GM21515 (cell line): ENCODE results near the gene STC2.
"Not testable (repeated sequence)": the region's sequence is repeated elsewhere in the genome, so short reads cannot be mapped to it uniquely, and the experiment has no call there.

Experiments used
- ATAC-seq: cut with Tn5 transposase; IDR thresholded peaks from one replicate; pipeline ENCODE4 v1.9.1; 2021; ENCODE audit not compliant: unreplicated experiment

STC2 gene, protein sequence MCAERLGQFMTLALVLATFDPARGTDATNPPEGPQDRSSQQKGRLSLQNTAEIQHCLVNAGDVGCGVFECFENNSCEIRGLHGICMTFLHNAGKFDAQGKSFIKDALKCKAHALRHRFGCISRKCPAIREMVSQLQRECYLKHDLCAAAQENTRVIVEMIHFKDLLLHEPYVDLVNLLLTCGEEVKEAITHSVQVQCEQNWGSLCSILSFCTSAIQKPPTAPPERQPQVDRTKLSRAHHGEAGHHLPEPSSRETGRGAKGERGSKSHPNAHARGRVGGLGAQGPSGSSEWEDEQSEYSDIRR

DNA sequence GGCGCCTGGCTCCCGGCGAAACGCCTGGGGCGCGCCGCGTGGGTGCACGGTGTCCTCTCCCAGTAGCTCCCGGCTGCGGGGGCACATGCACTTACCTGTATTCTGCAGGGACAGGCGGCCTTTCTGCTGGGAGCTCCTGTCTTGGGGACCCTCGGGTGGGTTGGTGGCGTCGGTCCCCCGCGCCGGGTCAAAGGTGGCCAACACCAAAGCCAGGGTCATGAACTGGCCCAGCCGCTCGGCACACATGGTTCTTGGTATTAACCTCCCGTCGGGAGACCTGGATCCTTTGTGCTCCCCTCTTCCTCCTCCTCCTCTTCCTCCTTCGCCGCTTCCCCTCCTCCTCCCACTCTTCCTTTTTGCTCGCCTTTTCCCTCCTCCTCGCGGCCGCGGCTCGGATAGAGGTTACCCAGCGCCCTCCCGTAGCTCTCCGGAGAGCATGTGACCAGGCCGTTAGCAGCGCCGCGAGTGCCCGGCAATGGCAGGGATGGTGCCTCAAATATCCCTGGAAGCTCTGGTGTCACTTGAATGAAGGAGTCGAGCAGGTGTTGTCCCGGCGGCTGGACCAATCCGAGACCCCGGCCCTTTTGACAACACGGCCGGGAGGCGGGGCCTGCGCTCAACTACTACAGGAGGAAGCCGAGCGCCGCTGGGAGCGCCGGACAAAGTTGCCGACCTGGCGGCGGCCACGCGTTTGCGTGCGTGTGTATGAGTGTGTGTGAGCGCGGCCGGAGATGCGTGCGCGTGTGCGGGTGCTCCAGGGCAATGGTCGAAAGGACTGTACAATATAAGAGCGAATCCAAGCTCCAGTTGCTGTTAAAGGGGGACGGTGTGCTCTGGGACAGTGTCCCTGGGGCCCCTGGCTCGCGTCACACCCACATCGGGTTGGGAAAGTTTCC is at the start of gene STC2:
TSS of gene STC2 (minus strand) at position 467 of the 896 bp plus-strand sequence. CDS start at position 246, 221 bp downstream.
- ATAC-seq: peak; percentile 43

- no peak for ATAC-seq
These were observed 43.2 kb upstream of the STC2 start for GRCh38 chr5:173371400-173371799.

DNA sequence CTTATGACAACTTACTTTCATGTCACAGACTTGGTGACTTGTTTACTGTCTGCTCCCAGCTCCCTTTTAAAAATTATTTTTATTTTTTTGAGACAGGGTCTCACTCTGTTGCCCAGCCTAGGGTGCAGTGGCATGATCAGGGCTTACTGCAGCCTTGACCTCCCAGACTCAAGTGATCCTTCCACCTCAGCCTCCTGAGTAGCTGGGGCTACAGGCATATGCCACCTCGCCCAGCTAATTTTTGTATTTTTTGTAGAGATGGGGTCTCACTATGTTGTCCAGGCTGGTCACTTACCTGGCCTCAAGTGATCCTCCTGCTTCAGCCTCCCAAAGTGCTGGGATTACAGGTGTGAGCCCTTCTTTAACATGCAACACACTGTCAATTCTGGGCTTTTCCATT is 35.2 kb upstream of the STC2 start:
- ATAC-seq: not testable (repeated sequence)

DNA sequence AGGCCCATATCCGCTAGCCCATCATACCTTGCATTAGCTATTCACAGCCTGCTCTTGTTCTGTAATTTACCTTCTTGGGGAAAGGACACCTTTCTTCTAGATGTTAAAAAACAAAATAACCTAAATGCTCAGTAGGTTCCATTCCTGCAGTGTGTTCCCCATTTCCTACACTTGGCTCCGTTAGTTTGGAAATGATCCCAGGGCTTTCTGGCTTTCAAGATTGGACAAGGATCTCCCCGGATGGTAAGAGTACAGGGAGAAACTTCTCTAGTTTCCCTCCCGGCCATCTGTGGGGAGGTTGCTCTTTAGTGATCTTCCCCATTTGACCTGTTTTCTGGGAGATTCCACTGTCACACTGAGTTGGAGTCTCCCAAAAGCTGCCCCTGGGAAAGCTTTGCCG is 27.3 kb upstream of the STC2 start:
- ATAC-seq: no peak

DNA sequence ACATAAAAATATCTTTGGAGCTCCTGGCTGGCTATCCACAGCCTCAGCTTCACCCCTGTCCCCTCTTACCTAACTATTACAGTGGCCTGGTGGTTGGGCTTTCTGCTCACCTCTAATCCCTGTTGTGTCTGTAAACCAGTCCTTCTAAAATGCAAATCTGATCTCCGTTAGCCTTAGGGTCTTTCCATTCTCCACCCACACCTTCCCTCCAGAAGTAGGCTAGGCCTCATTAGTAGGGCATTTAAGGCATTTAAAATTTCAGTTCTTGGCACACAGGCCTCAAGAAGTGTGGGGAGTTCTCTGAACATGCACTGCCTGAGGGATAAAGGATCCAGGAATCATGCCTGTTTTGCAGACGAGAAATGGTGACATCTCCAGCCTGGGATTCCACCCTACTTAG is 26.4 kb upstream of the STC2 start:
- ATAC-seq: no peak

GRCh38 chr5:173352366-173353349 is 24.4 kb upstream of the STC2 start:
- ATAC-seq: no peak

- no peak for ATAC-seq
These were observed 14.9 kb upstream of the STC2 start for GRCh38 chr5:173342813-173343755.

DNA sequence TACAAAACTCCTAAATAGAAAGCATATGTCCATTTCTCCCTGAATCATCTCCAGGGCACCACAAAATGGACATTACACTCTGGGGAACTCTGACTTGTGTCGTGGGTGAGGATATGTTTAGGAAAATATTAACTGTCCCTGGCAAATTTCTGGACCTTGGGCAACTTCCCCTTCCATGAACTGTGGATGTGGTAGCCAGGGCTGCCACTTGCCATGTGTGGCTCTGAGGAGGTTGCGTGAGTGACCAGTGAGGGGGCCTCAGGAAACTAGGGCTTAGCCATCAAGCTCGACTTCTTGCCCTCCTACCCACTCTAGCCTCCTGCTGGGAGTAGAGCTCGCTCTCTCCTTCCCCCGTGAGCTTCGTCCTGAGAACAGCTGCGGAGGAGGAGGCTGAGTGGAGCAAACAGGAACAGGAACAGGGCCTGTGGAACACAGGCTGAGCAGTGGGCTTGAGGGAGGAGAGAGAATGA is 13.8 kb upstream of the STC2 start:
- no peak for ATAC-seq

DNA sequence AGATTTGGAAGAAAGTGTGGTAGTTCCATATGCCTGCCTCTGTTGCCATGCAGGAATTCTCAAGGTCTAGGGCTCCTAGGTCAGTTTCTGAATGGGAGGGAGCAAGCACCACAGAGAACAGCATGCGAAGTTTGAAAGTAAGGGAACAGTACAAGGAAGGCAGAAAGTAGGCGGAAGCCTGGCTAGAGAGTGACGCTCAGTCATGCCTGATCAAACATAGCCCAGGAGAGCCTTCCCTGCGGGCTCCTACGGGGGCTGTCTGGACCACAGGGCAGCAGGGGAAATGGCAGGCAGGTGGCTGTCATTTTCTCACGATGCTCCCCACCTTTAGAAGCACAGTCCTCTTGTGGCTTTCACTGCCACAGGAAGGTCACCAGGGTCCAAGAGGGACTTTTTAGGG is 12.8 kb upstream of the STC2 start:
- no peak for ATAC-seq

DNA sequence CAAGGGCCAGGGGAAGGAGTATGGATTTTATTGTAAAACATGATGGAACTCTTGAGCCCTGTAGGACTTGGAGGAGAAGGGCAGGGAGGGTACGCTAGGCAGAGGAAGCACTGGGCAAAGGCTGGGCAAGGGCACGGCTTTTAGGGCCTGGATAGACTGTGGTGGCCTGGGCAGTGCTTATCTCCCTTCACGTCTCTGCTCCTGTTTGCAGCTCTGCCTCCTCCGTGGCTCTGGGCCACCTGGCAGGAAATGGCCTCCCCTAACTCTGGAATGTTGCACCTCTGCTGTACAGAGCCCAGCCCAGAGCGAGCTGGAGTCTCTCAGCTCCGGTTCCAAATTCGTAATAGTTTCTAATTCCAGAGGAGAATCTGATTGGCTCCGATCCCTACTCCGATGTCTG is 12.2 kb upstream of the STC2 start:
- no peak for ATAC-seq

- ATAC-seq: no peak
These were observed 11.1 kb upstream of the STC2 start for GRCh38 chr5:173339286-173339685.

DNA sequence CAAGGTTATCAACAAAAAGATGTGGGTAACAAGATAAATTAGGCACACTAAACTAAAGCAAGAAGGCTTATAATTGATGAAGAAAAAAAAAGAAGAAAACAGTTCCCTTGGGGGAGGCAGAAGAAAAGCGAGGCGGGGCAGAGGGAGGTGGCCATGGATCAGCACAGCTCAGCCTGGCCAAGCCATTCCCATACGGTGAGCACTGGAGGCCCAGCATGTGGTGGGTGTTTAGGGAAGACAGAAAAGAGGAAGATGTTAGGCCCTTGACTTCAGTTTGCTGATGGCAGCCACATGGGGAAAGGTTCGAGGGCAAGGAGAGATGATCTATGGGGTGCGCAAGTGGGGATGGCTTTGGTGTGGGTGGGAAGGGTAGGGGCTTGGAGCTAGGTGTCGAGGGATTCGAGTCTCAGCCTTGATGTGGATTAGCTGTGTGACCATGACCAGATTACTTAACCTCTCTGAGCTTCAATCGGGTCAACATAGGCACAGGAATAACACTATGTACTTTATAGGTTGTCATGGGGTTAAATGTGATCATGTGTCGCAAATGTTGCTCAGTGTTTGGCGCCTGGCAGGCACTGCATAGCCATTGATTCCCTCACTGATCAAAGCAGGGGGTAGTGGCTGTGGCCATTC is 10.3 kb upstream of the STC2 start:
- ATAC-seq: no peak

DNA sequence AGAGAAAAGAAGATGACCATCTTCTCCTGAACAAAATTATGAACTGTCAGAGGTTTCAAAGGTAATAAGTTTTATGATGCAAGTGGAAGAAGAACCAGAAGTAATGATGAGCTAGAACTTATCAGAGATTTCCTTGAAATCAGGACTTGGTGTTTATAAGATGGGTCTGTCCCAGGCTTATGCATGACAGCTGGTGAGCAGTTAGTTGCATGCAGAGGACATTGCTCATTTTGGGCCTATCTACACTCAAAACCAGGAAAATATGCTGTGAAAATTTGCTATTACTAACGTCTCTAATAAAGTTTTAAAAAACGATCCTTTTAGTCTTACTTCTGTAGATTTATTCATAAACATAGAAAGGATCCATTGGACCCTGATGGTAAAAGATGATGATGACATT is 6.6 kb upstream of the STC2 start:
- ATAC-seq: no peak

DNA sequence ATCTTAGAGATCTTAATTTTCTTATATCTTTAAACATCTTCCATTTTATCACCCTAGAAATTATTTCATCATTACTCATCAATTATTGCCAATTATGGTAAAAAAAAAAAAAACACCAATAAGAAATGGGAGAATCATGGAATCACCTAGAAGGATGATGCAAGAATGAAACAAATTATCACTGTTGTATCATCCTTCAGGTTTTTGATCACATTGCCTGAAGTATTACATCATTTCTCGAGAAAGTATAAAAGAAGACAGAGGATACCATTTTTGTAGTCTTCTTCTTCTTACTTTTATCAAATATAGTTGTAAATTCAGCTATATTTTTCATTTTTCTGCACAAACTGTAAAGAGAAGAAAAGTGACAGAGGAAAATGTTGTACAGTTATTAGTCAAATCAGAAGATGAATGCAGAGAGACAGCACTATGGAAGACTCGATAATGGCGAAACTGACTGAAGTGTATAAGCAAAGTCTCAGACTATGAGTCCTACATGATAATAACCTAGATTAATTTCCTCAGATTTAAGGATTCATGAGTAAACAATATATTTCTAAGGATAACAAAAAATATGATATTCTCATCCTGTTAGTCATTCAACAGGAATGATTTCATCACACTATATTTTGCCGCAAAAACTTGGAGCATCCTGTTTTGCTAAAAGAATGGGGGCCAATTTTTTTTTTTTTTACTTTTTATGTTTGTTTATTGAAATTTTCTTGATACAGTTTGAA is 5.9 kb upstream of the STC2 start:
- ATAC-seq: no peak

DNA sequence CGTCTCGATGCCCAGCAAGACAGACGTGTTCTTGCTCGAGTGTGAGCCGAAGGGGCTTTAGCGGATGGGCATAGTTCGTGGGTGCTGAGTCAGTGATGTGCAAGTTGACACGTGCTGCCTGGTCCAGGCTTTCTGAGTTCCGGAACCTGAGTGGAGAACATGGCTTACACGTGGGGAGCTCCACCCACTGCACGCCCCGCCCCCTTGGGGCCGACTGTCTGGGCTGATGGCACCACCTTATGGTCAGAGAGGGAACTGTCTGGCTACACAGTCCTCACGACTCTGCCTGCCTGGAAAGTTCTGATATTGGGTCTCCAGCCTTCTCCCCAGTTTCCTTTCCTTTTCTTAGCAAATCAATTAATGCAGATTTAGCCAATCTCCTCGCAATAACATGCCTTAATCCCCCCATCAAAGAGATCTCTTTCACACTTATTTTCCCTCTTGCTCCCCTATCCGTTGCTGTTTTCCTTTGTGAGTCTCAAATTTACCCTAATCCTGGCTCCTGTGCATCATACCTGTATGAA is 3.8 kb upstream of the STC2 start:
- peak; percentile 74 for ATAC-seq

GRCh38 chr5:173331287-173331686 is 3.1 kb upstream of the STC2 start:
- no peak for ATAC-seq

DNA sequence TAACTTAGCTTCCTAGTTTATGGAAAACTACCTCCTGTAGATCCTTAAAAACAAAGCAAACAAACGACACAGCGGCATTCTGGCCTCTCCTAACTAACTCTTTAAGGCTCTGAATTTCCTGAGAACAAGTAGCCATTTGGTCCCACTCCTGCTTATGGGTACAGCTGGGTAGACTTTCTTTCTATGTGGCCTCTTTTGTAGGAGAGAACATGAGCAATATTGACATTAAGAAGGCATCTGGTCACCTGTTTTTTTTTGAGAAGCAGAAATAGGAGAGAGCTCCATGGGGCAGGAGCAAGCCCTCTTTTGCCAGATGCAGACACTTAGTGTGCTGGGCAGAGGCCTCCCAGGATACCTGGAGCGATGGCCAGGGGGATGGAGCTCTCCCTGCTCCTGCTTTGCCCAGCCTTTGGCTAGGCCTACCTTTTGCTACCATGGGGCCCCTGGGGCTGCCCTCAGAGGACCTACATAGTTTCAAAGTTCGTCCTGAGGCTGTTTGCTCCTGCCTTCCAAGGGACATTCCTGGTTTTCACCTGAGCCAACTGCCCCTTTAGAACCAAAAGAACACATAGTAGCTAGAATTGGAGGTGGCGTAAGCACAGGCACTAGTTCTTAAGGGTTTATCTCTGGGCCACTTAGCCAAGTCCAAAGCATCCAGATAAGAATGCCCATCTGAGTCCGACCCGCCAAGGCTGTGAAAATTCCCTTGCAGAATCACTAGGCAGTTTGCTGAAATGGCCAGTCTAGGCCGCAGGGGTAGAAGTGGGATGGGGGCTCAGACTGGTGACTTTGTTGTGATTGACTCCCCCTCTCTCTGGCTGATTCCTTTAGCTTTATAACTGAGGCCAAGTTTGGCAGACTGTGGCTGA is 2.4 kb upstream of the STC2 start:
- ATAC-seq: no peak
